GM12878 (cell line): Measurements from ENCODE around the gene ODAD4. TPM values are rescaled to one million over a fixed set of nuclear protein-coding genes. Genes with fewer than 3 reads are reported as not detected.

Experiments used
- BCL3 ChIP-seq: IDR thresholded peaks from 2 replicates; pipeline ENCODE4 v1.6.1; 2011; ENCODE audit warnings: borderline replicate concordance, low read depth, mild to moderate bottlenecking, moderate library complexity, low read length; ENCODE audit not compliant: insufficient read depth, poor library complexity, severe bottlenecking
- BMI1 ChIP-seq: fragments of 450-650 bp; IDR thresholded peaks from 2 replicates; pipeline ENCODE4 v1.6.1; 2016; ENCODE audit warnings: mild to moderate bottlenecking, moderate library complexity, borderline replicate concordance
- MEF2A ChIP-seq: IDR thresholded peaks from 2 replicates; pipeline ENCODE4 v1.6.1; 2011; ENCODE audit warnings: low read depth, mild to moderate bottlenecking, low read length, moderate library complexity; ENCODE audit not compliant: insufficient read depth
- REST ChIP-seq: IDR thresholded peaks from 2 replicates; pipeline ENCODE4 v1.6.1; 2012; ENCODE audit warnings: mild to moderate bottlenecking, low read depth, low read length
- RUNX3 ChIP-seq: IDR thresholded peaks from 2 replicates; pipeline ENCODE4 v1.6.1; 2012; ENCODE audit warnings: low read length, inconsistent platforms
- SMAD1 ChIP-seq: fragments of 450-650 bp; IDR thresholded peaks from 2 replicates; pipeline ENCODE4 v1.6.1; 2018; ENCODE audit warnings: mild to moderate bottlenecking, low read depth; ENCODE audit not compliant: partially characterized antibody
- SPI1 ChIP-seq: IDR thresholded peaks from 2 replicates; pipeline ENCODE4 v1.6.1; 2011; ENCODE audit warnings: low read depth, mild to moderate bottlenecking, low read length, moderate library complexity, borderline replicate concordance; ENCODE audit not compliant: insufficient read depth
- USF2 ChIP-seq: IDR thresholded peaks from 2 replicates; pipeline ENCODE4 v1.6.1; 2011; ENCODE audit warnings: low read depth, low read length, improper control_type of control experiment, borderline replicate concordance
- polyA plus RNA-seq, 11 experiments: library from polyadenylated mRNA; depleted of rRNA in 4 of 11; unstranded in 6 of 11; stranded (reverse) in 5 of 11; fragments of >200 nt; fragmentation: Nextera tagmentation in 4 of 11; fragmentation: Illumina TruSeq in 1 of 11; extraction: Ambion mirVana in 4 of 11; extraction: Trizol in 1 of 11; gene quantifications; 1 replicate in 1 of 11; 2 replicates in 10 of 11; pipeline versions ENCODE4 v1.2.1 to v1.2.3, GENCODE V29; 2011 to 2016; ENCODE audit warnings: inconsistent platforms in 2 of 11, missing spikeins in 2 of 11, low read depth in 1 of 11
- total RNA-seq, 4 experiments: library from RNA; depleted of rRNA in 3 of 4; stranded (reverse); fragments of >200 nt in 3 of 4; fragmentation: Illumina TruSeq in 1 of 4; extraction: Trizol in 1 of 4; gene quantifications; 2 replicates each; pipeline versions ENCODE4 v1.2.1 to v1.2.3, GENCODE V29; 2013 to 2021

The ODAD4 gene
- total and polyA plus RNA-seq, 10 of the 15 experiments (the other 5 are each of a cell fraction or from before 2014, with no cell fraction given) = 0.10 to 0.73 (median 0.35) TPM

GRCh38 chr17:41939044-41939692, 8.8 kb downstream of the ODAD4 start (continued):
- no peak for TF ChIP-seq REST
- no peak for TF ChIP-seq USF2
- TF ChIP-seq SMAD1 = no peak
- no peak for TF ChIP-seq RUNX3
- TF ChIP-seq BCL3 = no peak
- TF ChIP-seq MEF2A = no peak
- no peak for TF ChIP-seq BMI1
- TF ChIP-seq SPI1 = no peak
